Right ventricle myocardium superior (tissue), 1 donor: ENCODE measurements around the gene MT1A. TPM values are rescaled to one million over a fixed set of nuclear protein-coding genes. Genes with fewer than 3 reads are reported as not detected.

Experiments
- ATAC-seq: fragments of 200-7000 bp; cut with Tn5 transposase; one replicate; pipeline ENCODE4 v1.9.1; 2020; ENCODE audit warnings: mild to moderate bottlenecking; ENCODE audit not compliant: poor library complexity
- DNase-seq: peaks from one replicate; pipeline ENCODE4 v3.0.0-alpha.2; 2020
- intact Hi-C: fragments of 100-400 bp; cut with DNase I; formaldehyde crosslinking; loops from one replicate; pipeline ENCODE4 v1.11.2; 2022
- total RNA-seq: library from RNA; stranded (reverse); fragmentation: NEBNext Ultra II Directional; extraction: Animal tissue kit (Norgen Biotek cat#: 25700); gene quantifications from one replicate; pipeline ENCODE4 v1.2.1, GENCODE V29; 2021
- donor health status: DM: no; HTN: yes; CAD: no; lungs with severe emphysema.

The MT1A gene
- total RNA-seq, 1 donor from 2014 or later = 2.3 TPM

DNA sequence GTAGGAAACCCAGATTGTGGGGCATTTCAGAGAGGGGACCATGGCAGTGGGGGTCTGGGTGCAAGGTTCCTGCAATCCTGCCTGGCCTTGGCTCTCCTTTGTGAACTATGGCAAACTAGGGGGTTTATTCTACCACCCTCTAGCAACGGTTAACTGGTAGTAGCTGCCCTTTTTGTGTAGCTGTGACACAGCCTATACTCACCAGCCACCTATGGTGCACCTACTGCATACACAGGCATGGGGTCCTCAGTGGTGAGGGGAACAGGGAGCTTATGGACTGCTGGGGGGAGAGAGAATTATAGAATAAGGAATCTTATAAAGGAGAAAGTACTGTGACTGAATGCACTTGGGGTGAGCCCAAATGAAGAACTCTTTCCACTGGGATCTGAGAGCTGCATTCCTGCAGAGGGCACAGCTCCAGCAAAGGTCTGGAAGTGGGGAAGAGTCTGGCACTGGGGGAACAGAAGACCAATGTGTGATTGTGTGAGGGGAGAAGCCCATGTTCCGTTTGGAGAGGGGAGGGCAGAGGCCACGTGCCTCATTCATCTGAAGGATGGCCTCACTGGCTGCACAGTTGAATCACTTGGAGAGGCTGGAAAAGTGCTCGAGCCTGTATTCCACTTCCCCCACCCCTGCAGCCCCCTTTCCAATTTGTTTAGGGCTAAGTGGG is 45.9 kb downstream of the MT1A start:
- no peak for DNase-seq
- intact Hi-C loops = no loop called here
- no peak for ATAC-seq

DNA sequence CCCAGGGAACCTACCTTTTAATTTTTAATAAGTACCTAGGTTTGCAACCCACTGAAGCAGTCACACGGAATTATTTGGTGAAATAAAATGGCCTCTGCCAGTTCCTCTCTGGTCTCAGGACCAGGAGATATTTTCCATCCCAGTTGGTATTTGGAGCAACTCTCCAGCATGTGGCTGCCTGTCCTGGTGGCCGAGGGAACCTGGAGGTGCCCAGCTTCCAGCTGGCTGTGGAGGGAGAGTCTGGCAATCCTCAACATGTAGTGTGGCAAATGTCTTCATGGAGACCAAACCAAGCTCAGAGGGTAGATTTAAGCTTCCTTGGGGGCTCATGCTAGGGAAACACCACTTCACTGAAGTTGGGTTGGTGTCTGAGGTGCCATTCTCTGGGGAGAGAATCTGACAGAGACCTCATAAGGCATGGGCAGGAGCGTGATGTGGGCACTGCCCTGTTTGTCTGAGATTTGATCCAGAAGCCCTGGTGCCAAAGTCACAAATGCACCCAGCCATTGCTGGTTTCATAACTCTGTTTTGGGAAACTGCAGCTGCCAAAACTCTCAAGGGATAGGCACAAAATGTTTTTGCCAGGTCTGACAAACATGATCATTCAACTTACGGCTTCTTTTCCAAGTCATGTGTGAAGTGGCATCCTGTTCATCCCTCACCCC is 46.6 kb downstream of the MT1A start:
- ATAC-seq (peak; percentile 2), DNase-seq (no peak)
- intact Hi-C loops = no loop called here

DNA sequence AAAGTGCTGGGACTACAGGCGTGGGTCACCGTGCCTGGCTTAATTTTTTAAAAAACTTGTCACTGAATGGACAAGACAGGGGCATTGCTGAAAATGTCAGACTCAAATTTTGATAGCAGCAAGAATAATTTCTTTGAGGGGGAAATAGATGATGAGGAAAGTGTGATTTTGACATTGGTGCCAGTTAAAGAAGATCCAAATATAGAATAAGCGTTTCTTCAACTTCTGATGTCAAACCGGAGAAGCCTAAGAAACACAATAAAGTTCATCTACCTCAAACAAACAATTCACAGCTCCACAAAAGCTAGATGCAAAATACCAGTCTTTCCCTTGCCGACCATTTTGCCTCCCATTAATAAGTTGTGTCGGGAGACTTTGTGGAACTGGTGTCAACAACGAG is 48.3 kb downstream of the MT1A start:
- intact Hi-C loops = no loop called here
- no peak for ATAC-seq

DNA sequence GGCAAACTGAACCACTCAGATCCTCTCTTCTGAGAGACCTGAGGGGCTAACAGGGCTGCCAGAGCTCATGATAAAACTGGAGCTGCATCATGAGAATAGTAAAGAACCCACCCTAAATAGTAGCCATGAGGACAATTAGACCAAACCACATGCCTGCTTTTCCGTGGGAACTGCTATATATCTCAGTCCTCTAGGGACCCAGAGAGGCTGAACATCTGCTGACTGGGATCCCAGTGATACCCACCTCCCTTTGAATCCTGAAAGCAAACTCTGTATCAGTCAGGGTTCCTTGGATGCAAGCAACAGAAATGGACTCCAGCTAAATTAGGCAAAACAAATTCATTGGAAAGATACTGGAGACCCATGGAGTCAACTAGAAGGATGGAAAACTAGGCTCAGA is 50.3 kb downstream of the MT1A start:
- no peak for ATAC-seq

More for the DNA sequence above, 48.3 kb downstream of the MT1A start:
- DNase-seq = no peak

DNA sequence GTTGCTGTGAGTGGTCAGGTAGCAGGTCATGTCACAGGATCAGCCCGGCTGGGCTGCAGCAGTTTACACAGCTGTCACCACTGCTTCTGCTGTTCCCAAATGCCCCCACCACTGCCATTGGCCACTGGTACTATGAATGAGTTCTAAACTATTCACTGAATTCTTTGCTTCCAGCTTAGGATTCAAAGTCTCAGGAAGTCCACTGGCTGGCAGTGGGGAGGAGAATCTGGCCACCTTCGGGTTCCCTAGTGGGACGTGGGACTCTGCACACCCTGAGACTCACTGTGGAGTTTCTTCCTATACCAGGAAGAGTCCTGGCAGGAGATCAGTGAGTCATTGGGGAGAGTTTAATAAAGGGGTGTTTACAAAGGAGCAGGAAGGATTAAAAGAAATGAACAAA is 50.7 kb downstream of the MT1A start:
- ATAC-seq (no peak), DNase-seq (no peak)
- intact Hi-C loops = no loop called here

More for the DNA sequence above, 50.3 kb downstream of the MT1A start:
- no peak for DNase-seq
- intact Hi-C loops = no loop called here

Other genes with a start within 250 kb of the MT1A start
- gene AMFR, start 213.1 kb upstream of the MT1A start, total RNA-seq = 63.0 TPM
- 56.2 TPM for gene NUDT21, start 187.3 kb upstream of the MT1A start, total RNA-seq
- gene OGFOD1, start 187.1 kb upstream of the MT1A start, total RNA-seq = 25.7 TPM
- 39.0 TPM for gene BBS2, start 118.6 kb upstream of the MT1A start, total RNA-seq
- gene MT4, start 73.6 kb upstream of the MT1A start, total RNA-seq = not detected
- 3.5 TPM for gene MT3, start 49.1 kb upstream of the MT1A start, total RNA-seq
- 87.9 TPM for gene MT2A, start 30.1 kb upstream of the MT1A start, total RNA-seq
- 109 TPM for gene MT1E, start 12.9 kb upstream of the MT1A start, total RNA-seq
- 5.4 TPM for gene MT1M, start 6.0 kb upstream of the MT1A start, total RNA-seq
- gene MT1B, start 13.2 kb downstream of the MT1A start, total RNA-seq = not detected
- gene MT1F, start 19.3 kb downstream of the MT1A start, total RNA-seq = 2.1 TPM
- gene MT1G, start 29.4 kb downstream of the MT1A start, total RNA-seq = 1.3 TPM
- gene MT1H, start 31.1 kb downstream of the MT1A start, total RNA-seq = not detected
- 105 TPM for gene MT1X, start 43.8 kb downstream of the MT1A start, total RNA-seq
- 20.6 TPM for gene NUP93, start 91.5 kb downstream of the MT1A start, total RNA-seq
- gene SLC12A3, start 226.5 kb downstream of the MT1A start, total RNA-seq = not detected